HepG2 (cell line): Measurements from ENCODE around the gene SDK2. TPM values are rescaled to one million over a fixed set of nuclear protein-coding genes. Genes with fewer than 3 reads are reported as not detected.

Experiments
- ATAC-seq: fragments of 200-7000 bp; cut with Tn5 transposase; 3 replicates; pipeline ENCODE4 v1.9.1; 2020; ENCODE audit warnings: mild to moderate bottlenecking, moderate library complexity
- BruUV-seq: library from RNA; stranded (reverse); fragments of 400-500 nt; replicated peaks from 2 replicates; lab custom pipeline; 2021; lab: Mats Ljungman, UMichigan
- CTCF ChIA-PET: fragments of 300-600 bp; formaldehyde crosslinking; extraction: SDS; loops from one replicate; lab custom pipeline; 2021; ENCODE audit warnings: low total read pairs, inconsistent platforms, low intra/inter-chr PET ratio; lab: Yijun Ruan, JAX
- POLR2A ChIA-PET: fragments of 350-600 bp; sonication (Branson Sonifier 250); formaldehyde crosslinking; loops from one replicate; lab custom pipeline; 2020; ENCODE audit warnings: antibody characterized with exemption, inconsistent platforms; lab: Yijun Ruan, JAX
- DNase-seq: peaks from one replicate; pipeline ENCODE4 v3.0.0-alpha.2; 2015; ENCODE audit warnings: low spot score
- FAIRE-seq: peaks from 3 replicates; lab custom pipeline; 2011; peaks lifted over from hg19 to GRCh38; lab: Jason Lieb, UNC
- H2AFZ ChIP-seq: one replicate; pipeline ENCODE4 v1.6.1; 2011; ENCODE audit warnings: low read length, inconsistent platforms
- H3K27ac ChIP-seq: fragments of 300-600 bp; 3 replicates; pipeline ENCODE4 v1.8.0; 2011; ENCODE audit warnings: mixed run types, mild to moderate bottlenecking, mixed read lengths, low read length, inconsistent platforms; ENCODE audit not compliant: insufficient read depth; ENCODE audit errors: extremely low read length
- H3K27me3 ChIP-seq, 2 experiments: fragments of 200-600 bp in 1 of 2; 2 replicates in 1 of 2; 3 replicates in 1 of 2; pipeline versions ENCODE4 v1.6.0 to v1.8.0; 2011; ENCODE audit warnings: low read length in 2 of 2, mild to moderate bottlenecking in 2 of 2, moderate library complexity in 2 of 2, inconsistent platforms in 1 of 2; ENCODE audit not compliant: insufficient read depth in 2 of 2, control insufficient read depth in 1 of 2
- H3K36me3 ChIP-seq, 2 experiments: fragments of 200-600 bp in 1 of 2; replicated peaks in 1 of 2; 2 replicates in 1 of 2; 3 replicates in 1 of 2; pipeline versions ENCODE4 v1.5.1 to v1.8.0; 2011; ENCODE audit warnings: low read length in 2 of 2, inconsistent platforms in 1 of 2; ENCODE audit not compliant: insufficient read depth in 2 of 2, control insufficient read depth in 1 of 2
- H3K4me1 ChIP-seq: 2 replicates; pipeline ENCODE4 v1.5.1; 2012; ENCODE audit warnings: low read length, inconsistent platforms; ENCODE audit not compliant: insufficient read depth
- H3K4me2 ChIP-seq: 2 replicates; pipeline ENCODE4 v1.6.0; 2011; ENCODE audit warnings: low read depth, low read length, inconsistent platforms
- H3K4me3 ChIP-seq, 3 experiments: fragments of 200-600 bp in 1 of 3; sonication (generic), shearing (Covaris generic) in 1 of 3; replicated peaks in 1 of 3; 2 replicates each; pipeline ENCODE4 v1.5.1; 2011 to 2016; ENCODE audit warnings: low read length in 3 of 3, inconsistent platforms in 2 of 3, low read depth in 2 of 3, mild to moderate bottlenecking in 2 of 3, control low read depth in 1 of 3, mixed read lengths in 1 of 3; ENCODE audit not compliant: insufficient read depth in 1 of 3
- H3K79me2 ChIP-seq: one replicate; pipeline ENCODE4 v1.6.1; 2011; ENCODE audit warnings: low read length, inconsistent platforms; ENCODE audit not compliant: insufficient read depth
- H3K9ac ChIP-seq: 2 replicates; pipeline ENCODE4 v1.6.0; 2011; ENCODE audit warnings: mild to moderate bottlenecking, low read depth, low read length, inconsistent platforms; ENCODE audit not compliant: insufficient read depth
- H3K9me3 ChIP-seq: 2 replicates; pipeline ENCODE4 v1.5.1; 2012; ENCODE audit warnings: mild to moderate bottlenecking, low read length
- H4K20me1 ChIP-seq: 2 replicates; pipeline ENCODE4 v1.6.0; 2011; ENCODE audit warnings: inconsistent platforms, mild to moderate bottlenecking, low read length, moderate library complexity; ENCODE audit not compliant: insufficient read depth
- EZH2 ChIP-seq: conservative IDR thresholded peaks from 2 replicates; pipeline ENCODE4 v1.6.1; 2012; ENCODE audit warnings: mild to moderate bottlenecking, low read depth, low read length, moderate library complexity
- SMARCC2 ChIP-seq: fragments of 450-650 bp; IDR thresholded peaks from 2 replicates; pipeline ENCODE4 v1.6.1; 2017; ENCODE audit warnings: antibody characterized with exemption, mild to moderate bottlenecking
- ZFAT ChIP-seq: sonication (generic); formaldehyde crosslinking; conservative IDR thresholded peaks from 2 replicates; pipeline ENCODE4 v1.8.1; 2023; ENCODE audit warnings: missing genetic modification reagents, inconsistent platforms
- WGBS: methylation state at CpG from one replicate; pipeline ENCODE4 v1.1.6; 2017; ENCODE audit warnings: low lambda C conversion rate; 5-methylcytosine and 5-hydroxymethylcytosine counted together
- in situ Hi-C: cut with HindIII; loops from 2 replicates; pipeline ENCODE4 v1.10.0; 2017; ENCODE audit warnings: low pct_unique_long_range_greater_than_20kb; ENCODE audit not compliant: extremely low pct_ligation_motif_present
- intact Hi-C: fragments of 100-400 bp; cut with micrococcal nuclease; formaldehyde crosslinking; loops from one replicate; pipeline ENCODE4 v1.10.0; 2022; ENCODE audit not compliant: unreplicated experiment
- polyA plus RNA-seq, 8 experiments: library from polyadenylated mRNA; depleted of rRNA in 3 of 8; stranded (reverse) in 7 of 8; unstranded in 1 of 8; fragments of >200 nt; fragmentation: Illumina TruSeq in 4 of 8; extraction: Trizol in 4 of 8; gene quantifications; 2 replicates each; pipeline versions ENCODE4 v1.2.1 to v1.2.3, GENCODE V29; 2011 to 2016; ENCODE audit warnings: low read depth in 4 of 8, missing spikeins in 1 of 8, mixed read lengths in 1 of 8; ENCODE audit not compliant: insufficient read depth in 1 of 8
- total RNA-seq, 5 experiments: library from RNA; depleted of rRNA; stranded (reverse); fragments of >200 nt; fragmentation: Illumina TruSeq; extraction: Trizol; gene quantifications; 2 replicates each; pipeline ENCODE4 v1.2.3, GENCODE V29; 2016; ENCODE audit warnings: low read depth in 1 of 5
- TF ChIP-seq, protein P1 (sequence below): sonication (generic); formaldehyde crosslinking; conservative IDR thresholded peaks from 2 replicates; pipeline ENCODE4 v1.8.0; 2022; ENCODE audit warnings: low read depth, missing genetic modification reagents
- TF ChIP-seq, protein P2 (sequence below): sonication (generic); formaldehyde crosslinking; IDR thresholded peaks from one replicate; pipeline ENCODE4 v1.5.1; 2020; ENCODE audit warnings: mild to moderate bottlenecking, missing genetic modification reagents; ENCODE audit errors: not compliant biosample characterization
- TF ChIP-seq, protein P3 (sequence below): IDR thresholded peaks from 2 replicates; pipeline ENCODE4 v1.6.1; 2016; ENCODE audit warnings: missing compliant biosample characterization, missing genetic modification reagents, borderline replicate concordance

SDK2 gene
- total and polyA plus RNA-seq, 2 of the 13 experiments (the other 11 are each of a cell fraction or from before 2014, with no cell fraction given): not detected

- no peaks in the 10 kb centered on the region for H3K9me3 ChIP-seq
- 11% methylated on average over 9 of the region's 9 CpGs for WGBS
- H3K4me3 ChIP-seq: no peak overlapping the region
- no peak overlapping the region for H2AFZ ChIP-seq
- no peak overlapping the region for H3K27ac ChIP-seq
- in situ Hi-C loops: no loop called here
- BruUV-seq: no TSS peak
- ATAC-seq: no peak
- H3K4me1 ChIP-seq: no peaks in the 10 kb centered on the region
- FAIRE-seq: no peak
- no peak overlapping the region for H3K4me2 ChIP-seq
- H3K27me3 ChIP-seq: peaks cover 8 to 75% of the 10 kb centered on the region in 2 experiments
- H3K79me2 ChIP-seq: no peaks in the 10 kb centered on the region
- ChIA-PET POLR2A (no interaction called here), CTCF (no interaction called here)
- H3K36me3 ChIP-seq: no peaks in the 10 kb centered on the region
- intact Hi-C loops: no loop called here
- peaks cover 5% of the 10 kb centered on the region; the same call in 1 of the 2 replicates for H4K20me1 ChIP-seq
- no peak overlapping the region for H3K9ac ChIP-seq
- TF ChIP-seq SMARCC2: no peak
- TF ChIP-seq EZH2: no peak
- TF ChIP-seq, protein P1, sequence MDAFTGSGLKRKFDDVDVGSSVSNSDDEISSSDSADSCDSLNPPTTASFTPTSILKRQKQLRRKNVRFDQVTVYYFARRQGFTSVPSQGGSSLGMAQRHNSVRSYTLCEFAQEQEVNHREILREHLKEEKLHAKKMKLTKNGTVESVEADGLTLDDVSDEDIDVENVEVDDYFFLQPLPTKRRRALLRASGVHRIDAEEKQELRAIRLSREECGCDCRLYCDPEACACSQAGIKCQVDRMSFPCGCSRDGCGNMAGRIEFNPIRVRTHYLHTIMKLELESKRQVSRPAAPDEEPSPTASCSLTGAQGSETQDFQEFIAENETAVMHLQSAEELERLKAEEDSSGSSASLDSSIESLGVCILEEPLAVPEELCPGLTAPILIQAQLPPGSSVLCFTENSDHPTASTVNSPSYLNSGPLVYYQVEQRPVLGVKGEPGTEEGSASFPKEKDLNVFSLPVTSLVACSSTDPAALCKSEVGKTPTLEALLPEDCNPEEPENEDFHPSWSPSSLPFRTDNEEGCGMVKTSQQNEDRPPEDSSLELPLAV (CRISPR knock-in tag): no peak
- TF ChIP-seq, protein P2, sequence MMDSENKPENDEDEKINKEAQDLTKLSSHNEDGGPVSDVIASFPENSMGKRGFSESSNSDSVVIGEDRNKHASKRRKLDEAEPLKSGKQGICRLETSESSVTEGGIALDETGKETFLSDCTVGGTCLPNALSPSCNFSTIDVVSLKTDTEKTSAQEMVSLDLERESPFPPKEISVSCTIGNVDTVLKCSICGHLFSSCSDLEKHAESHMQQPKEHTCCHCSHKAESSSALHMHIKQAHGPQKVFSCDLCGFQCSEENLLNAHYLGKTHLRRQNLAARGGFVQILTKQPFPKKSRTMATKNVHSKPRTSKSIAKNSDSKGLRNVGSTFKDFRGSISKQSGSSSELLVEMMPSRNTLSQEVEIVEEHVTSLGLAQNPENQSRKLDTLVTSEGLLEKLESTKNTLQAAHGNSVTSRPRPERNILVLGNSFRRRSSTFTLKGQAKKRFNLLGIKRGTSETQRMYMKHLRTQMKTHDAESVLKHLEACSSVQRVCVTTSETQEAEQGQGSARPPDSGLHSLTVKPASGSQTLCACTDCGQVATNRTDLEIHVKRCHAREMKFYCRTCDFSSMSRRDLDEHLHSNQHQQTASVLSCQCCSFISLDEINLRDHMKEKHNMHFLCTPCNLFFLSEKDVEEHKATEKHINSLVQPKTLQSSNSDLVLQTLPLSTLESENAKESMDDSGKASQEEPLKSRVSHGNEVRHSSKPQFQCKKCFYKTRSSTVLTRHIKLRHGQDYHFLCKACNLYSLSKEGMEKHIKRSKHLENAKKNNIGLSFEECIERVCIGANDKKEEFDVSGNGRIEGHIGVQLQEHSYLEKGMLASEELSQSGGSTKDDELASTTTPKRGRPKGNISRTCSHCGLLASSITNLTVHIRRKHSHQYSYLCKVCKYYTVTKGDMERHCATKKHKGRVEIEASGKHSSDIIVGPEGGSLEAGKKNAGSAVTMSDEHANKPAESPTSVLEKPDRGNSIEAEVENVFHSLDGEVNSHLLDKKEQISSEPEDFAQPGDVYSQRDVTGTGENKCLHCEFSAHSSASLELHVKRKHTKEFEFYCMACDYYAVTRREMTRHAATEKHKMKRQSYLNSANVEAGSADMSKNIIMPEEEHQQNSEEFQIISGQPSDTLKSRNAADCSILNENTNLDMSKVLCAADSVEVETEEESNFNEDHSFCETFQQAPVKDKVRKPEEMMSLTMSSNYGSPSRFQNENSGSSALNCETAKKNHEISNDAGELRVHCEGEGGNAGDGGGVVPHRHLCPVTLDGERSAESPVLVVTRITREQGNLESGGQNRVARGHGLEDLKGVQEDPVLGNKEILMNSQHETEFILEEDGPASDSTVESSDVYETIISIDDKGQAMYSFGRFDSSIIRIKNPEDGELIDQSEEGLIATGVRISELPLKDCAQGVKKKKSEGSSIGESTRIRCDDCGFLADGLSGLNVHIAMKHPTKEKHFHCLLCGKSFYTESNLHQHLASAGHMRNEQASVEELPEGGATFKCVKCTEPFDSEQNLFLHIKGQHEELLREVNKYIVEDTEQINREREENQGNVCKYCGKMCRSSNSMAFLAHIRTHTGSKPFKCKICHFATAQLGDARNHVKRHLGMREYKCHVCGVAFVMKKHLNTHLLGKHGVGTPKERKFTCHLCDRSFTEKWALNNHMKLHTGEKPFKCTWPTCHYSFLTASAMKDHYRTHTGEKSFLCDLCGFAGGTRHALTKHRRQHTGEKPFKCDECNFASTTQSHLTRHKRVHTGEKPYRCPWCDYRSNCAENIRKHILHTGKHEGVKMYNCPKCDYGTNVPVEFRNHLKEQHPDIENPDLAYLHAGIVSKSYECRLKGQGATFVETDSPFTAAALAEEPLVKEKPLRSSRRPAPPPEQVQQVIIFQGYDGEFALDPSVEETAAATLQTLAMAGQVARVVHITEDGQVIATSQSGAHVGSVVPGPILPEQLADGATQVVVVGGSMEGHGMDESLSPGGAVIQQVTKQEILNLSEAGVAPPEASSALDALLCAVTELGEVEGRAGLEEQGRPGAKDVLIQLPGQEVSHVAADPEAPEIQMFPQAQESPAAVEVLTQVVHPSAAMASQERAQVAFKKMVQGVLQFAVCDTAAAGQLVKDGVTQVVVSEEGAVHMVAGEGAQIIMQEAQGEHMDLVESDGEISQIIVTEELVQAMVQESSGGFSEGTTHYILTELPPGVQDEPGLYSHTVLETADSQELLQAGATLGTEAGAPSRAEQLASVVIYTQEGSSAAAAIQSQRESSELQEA (CRISPR knock-in tag): no peak
- TF ChIP-seq, protein P3, sequence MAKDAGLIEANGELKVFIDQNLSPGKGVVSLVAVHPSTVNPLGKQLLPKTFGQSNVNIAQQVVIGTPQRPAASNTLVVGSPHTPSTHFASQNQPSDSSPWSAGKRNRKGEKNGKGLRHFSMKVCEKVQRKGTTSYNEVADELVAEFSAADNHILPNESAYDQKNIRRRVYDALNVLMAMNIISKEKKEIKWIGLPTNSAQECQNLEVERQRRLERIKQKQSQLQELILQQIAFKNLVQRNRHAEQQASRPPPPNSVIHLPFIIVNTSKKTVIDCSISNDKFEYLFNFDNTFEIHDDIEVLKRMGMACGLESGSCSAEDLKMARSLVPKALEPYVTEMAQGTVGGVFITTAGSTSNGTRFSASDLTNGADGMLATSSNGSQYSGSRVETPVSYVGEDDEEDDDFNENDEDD (CRISPR knock-in tag): no peak
- TF ChIP-seq ZFAT (CRISPR knock-in tag): no peak
- DNase-seq: no peak
Measured at GRCh38 chr17:73582821-73583220, 61.4 kb downstream of the SDK2 start.
